Activated CD4-positive, alpha-beta memory T cell treated with anti-CD3 and anti-CD28 coated beads, Interleukin-2, amount 10 ng/mL, durations not matched to agents 7 days and 5 days (primary cell): ENCODE measurements around the gene SGCD. TPM values are rescaled to one million over a fixed set of nuclear protein-coding genes. Genes with fewer than 3 reads are reported as not detected.

Experiments used
- CTCF ChIA-PET: fragments of 350-600 bp; sonication (Branson Sonifier 250); formaldehyde crosslinking; loops from one replicate; lab custom pipeline; 2021; ENCODE audit warnings: antibody characterized with exemption, inconsistent platforms; lab: Charles Lee
- POLR2A ChIA-PET: fragments of 350-600 bp; sonication (Branson Sonifier 250); formaldehyde crosslinking; loops from one replicate; lab custom pipeline; 2021; ENCODE audit warnings: antibody characterized with exemption; lab: Charles Lee
- DNase-seq: peaks from one replicate; pipeline ENCODE4 v3.0.0-alpha.2; 2020
- H3K27ac Mint-ChIP-seq: one replicate; pipeline ENCODE4 v1.8.0; 2021; ENCODE audit warnings: mild to moderate bottlenecking, mixed read lengths
- H3K27me3 Mint-ChIP-seq: one replicate; pipeline ENCODE4 v1.8.0; 2021; ENCODE audit warnings: mixed read lengths
- H3K36me3 Mint-ChIP-seq: one replicate; pipeline ENCODE4 v1.8.0; 2021; ENCODE audit warnings: low read depth, mixed read lengths
- H3K4me1 Mint-ChIP-seq: one replicate; pipeline ENCODE4 v1.8.0; 2021; ENCODE audit warnings: mixed read lengths
- H3K4me3 Mint-ChIP-seq: one replicate; pipeline ENCODE4 v1.8.0; 2021; ENCODE audit warnings: mild to moderate bottlenecking, mixed read lengths
- H3K9me3 Mint-ChIP-seq: one replicate; pipeline ENCODE4 v1.8.0; 2021; ENCODE audit warnings: mixed read lengths
- total RNA-seq, 2 experiments: library from RNA; stranded (reverse); gene quantifications; one replicate each; pipeline ENCODE4 v1.2.3, GENCODE V29; 2021

The SGCD gene
- not detected for total RNA-seq

DNA sequence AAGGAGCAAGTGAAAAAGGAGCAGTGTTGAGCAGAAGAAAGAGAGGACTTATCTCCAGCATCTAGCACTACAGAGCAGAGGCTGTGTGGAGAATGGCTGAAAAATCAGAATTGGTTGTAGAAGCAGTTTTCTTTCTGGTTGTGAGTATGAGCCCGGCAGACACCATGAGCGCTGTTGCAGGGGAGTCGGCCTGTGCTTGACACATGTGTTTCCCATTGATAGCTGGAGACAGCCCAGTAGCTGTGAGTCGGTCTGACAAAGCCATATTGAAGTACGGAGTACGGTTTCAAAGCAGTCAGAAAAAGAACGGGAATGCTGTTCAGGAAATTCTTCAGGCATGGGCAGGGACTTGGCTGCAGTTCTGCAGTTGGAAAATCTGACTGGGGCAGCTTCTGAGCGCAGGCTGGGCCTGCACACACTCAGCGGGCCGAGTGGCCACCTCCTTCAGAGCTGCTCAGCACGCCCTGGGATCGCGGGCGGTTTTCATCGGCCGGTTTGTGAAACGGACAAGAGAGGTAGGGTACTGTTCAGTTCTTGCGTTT lies at the start of gene SGCD:
SGCD (plus strand) TSS at position 447 of the 542 bp plus-strand sequence.
- Mint-ChIP-seq H3K36me3 (no peaks in the 10 kb centered on the region), H3K9me3 (no peaks in the 10 kb centered on the region), H3K4me3 (no peak within 1 kb of the TSS), H3K27ac (no peak within 1 kb of the TSS), H3K4me1 (no peaks in the 10 kb centered on the region), H3K27me3 (peaks cover 7% of the 10 kb centered on the region)
- ChIA-PET POLR2A (no interaction called here), CTCF (no interaction called here)
- DNase-seq: no peak

DNA sequence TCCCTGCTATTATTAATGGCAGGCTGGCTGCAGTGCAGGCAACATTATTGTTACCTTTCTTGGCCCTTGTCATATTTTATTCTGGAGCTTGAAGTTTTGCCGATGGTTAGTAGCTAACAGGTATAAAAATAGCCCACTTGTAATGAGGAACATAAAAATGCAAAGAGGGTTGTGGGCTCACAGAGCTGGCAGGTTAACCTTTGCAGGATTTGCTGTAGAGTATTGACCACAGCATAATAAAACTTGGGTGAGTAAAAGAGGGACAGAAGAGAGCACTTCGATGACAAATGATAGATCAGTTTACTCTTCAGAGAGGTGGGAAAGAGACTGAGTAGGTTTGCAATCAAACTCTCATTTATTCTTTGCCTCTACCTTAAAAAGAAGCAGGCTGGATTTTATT lies 49.7 kb upstream of the SGCD start:
- no peak overlapping the region for H3K27ac Mint-ChIP-seq
- no peaks in the 10 kb centered on the region for H3K36me3 Mint-ChIP-seq
- no peaks in the 10 kb centered on the region for H3K9me3 Mint-ChIP-seq
- no peak for DNase-seq
- H3K27me3 Mint-ChIP-seq: no peaks in the 10 kb centered on the region
- POLR2A ChIA-PET: no interaction called here
- no peaks in the 10 kb centered on the region for H3K4me1 Mint-ChIP-seq
- CTCF ChIA-PET: no interaction called here
- no peak overlapping the region for H3K4me3 Mint-ChIP-seq

DNA sequence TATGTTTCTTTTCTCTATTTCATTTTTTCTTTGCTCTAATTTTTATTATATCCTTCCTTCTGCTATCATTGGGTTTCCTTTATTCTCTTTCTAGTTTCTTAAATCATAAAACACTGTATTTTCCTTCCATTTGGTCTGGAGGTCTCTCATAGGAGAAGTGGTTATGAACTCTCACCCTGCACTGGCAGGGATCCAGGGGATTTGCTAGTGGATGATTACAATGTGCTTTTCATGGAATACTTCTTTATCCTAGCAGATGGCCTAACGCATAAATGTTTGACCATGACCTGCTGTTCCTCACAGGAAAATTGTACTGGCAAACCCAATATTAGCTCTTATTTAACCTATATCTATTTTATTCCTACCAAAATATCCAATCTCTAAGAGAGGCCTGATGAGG lies 31.5 kb upstream of the SGCD start:
- ChIA-PET CTCF (no interaction called here), POLR2A (no interaction called here)
- H3K27me3 Mint-ChIP-seq: no peaks in the 10 kb centered on the region
- H3K27ac Mint-ChIP-seq: no peak overlapping the region
- no peak for DNase-seq
- H3K4me1 Mint-ChIP-seq: no peaks in the 10 kb centered on the region
- H3K4me3 Mint-ChIP-seq: no peak overlapping the region
- H3K9me3 Mint-ChIP-seq: peaks cover 3% of the 10 kb centered on the region
- no peaks in the 10 kb centered on the region for H3K36me3 Mint-ChIP-seq

DNA sequence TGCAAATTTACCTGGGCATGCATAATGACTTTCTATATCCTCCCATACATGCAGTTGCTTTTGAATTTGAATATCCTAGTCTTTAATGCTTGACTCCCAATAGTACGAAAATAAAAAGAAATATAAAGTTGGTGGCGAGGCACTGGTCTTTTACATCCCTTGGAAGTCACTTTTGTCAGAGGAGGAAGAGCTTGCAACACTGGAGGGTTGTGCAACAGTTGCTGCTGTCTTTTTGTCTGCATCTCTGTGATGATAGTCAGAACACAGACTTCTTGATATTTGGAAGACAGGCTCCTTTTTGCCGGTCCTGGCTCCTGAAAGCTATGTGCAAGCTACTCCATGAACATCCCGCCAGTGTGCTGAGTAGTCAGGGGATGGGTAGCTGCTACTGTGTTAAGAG lies 16.8 kb upstream of the SGCD start:
- POLR2A ChIA-PET: no interaction called here
- no peak for DNase-seq
- Mint-ChIP-seq H3K9me3 (peaks cover 2% of the 10 kb centered on the region), H3K36me3 (no peaks in the 10 kb centered on the region), H3K27me3 (no peaks in the 10 kb centered on the region), H3K4me1 (no peaks in the 10 kb centered on the region), H3K27ac (no peak overlapping the region), H3K4me3 (no peak overlapping the region)
- CTCF ChIA-PET: no interaction called here

DNA sequence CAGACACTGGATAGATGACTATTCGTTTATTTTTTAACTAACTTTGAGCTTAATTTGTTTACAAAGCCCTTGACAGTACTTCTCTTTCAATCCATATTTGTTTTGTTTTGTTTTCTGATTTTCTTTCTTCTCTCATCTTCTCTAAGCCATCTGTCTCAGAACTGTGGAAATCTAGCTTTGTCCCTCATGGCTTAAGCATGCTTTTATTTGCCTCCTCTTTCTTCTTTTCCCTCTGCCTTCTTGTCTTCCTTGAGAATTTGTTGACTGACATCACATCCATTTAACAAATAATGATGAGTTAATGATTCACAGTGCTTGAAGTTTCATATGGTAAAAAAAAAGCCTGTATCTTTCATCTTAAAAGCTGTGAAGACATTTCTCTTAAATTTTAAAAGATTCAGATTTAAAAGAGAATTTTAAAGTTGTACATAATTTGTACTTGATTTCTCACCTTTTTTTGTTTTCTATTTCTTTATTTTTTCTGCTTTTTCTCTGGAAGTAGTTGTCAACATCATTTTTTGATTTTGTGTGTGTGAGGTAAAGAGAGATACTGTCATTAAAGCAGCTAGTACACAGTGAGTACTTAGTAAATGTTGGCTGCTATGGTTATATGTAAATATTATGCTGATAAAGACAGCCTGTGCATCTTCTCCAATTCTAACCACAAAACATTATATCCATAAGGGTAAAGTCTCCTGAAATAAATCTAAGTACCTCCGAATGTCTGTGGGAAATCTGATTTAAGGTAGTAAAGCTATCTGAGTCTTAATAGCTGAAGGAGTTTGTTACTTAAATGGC lies 13.9 kb upstream of the SGCD start:
- H3K36me3 Mint-ChIP-seq: no peaks in the 10 kb centered on the region
- DNase-seq: no peak
- CTCF ChIA-PET: no interaction called here
- no peaks in the 10 kb centered on the region for H3K27me3 Mint-ChIP-seq
- H3K4me1 Mint-ChIP-seq: no peaks in the 10 kb centered on the region
- H3K4me3 Mint-ChIP-seq: no peak overlapping the region
- no peaks in the 10 kb centered on the region for H3K9me3 Mint-ChIP-seq
- H3K27ac Mint-ChIP-seq: no peak overlapping the region
- POLR2A ChIA-PET: no interaction called here

DNA sequence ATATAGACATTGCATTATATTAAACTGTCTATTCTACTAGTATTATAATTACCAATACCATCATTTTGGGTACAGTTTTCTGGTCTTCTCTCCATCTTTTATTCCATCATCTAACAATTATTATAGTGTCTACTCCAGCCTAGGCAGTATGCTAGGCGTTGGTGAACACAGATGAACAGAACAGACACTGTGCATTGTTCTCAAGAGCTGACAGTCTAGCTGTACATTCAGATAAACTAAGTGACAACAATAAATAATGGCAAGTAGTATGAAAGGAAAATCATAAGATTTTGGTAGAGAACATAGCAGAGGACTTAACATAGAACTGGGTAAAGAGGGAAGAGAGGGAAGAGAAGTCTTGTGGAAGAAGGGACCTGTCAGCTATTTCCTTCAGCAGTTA lies 12.5 kb upstream of the SGCD start:
- Mint-ChIP-seq H3K27me3 (no peaks in the 10 kb centered on the region), H3K36me3 (no peaks in the 10 kb centered on the region), H3K4me1 (no peaks in the 10 kb centered on the region), H3K4me3 (no peak overlapping the region), H3K27ac (no peak overlapping the region), H3K9me3 (no peaks in the 10 kb centered on the region)
- ChIA-PET CTCF (no interaction called here), POLR2A (no interaction called here)
- DNase-seq: no peak

DNA sequence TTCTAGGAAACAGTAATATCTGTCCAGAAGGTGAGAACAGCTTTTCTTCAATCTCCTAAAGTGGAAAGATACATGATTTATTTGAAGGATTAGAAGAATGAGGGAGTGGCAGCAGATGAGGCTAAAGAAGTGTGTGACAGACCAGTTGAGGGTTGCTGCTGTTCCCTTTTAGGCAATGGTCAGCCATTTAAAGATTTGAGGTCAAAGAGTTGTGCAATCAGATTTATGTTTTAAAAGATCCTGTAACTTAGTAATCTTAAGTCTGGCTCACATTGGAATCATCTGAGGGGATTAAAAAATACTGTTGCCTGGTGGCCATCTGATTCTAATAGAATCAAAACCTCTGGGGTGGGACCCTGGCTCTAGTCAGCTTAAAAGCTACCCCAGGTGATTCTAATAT lies 4.3 kb upstream of the SGCD start:
- Mint-ChIP-seq H3K36me3 (no peaks in the 10 kb centered on the region), H3K4me1 (no peaks in the 10 kb centered on the region), H3K27me3 (peaks cover 7% of the 10 kb centered on the region), H3K9me3 (no peaks in the 10 kb centered on the region), H3K27ac (no peak overlapping the region), H3K4me3 (no peak overlapping the region)
- POLR2A ChIA-PET: no interaction called here
- CTCF ChIA-PET: no interaction called here
- no peak for DNase-seq

DNA sequence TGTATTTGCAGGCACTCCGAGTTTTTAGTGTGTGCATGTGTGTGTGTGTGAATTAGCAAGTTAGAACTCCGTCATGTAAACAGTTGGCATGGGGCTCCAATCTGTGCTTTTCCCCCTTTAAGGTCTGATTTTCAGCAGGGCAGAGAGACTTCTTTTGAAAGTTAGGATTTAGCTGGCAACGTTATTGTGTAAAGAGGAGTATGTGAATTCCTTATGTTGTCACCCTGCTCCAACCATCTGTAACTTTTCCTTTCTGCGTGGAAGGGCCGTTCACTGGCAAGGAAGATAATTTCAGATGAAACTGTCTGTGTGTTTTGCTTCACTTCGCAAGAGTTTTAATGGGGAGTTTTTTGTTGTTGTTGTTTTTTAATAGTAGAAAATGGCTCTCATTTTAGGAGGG lies 332 bp downstream of the SGCD start:
- H3K4me3 Mint-ChIP-seq: no peak overlapping the region
- H3K4me1 Mint-ChIP-seq: no peaks in the 10 kb centered on the region
- peaks cover 7% of the 10 kb centered on the region for H3K27me3 Mint-ChIP-seq
- CTCF ChIA-PET: no interaction called here
- no peaks in the 10 kb centered on the region for H3K36me3 Mint-ChIP-seq
- POLR2A ChIA-PET: no interaction called here
- DNase-seq: no peak
- no peaks in the 10 kb centered on the region for H3K9me3 Mint-ChIP-seq
- H3K27ac Mint-ChIP-seq: no peak overlapping the region

DNA sequence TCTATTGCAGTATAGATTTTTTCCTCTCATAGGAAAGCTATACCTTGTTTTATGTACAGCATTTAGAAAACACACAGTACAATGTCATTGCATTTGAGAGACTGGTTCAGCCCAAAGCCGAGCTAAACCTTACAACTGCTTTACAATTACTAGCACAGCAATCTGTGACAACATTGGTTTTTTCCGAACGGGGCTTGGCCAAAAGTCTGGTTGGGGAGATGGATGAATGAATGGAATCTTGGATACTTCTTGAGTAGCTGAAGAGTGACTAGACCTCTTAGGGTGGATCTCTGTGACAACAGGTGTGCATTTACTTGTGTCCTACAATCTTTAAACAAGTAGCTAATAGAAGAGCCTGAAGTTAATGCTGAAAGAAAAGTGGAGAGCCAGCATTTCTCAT lies 1.2 kb downstream of the SGCD start:
- Mint-ChIP-seq H3K27me3 (peaks cover 7% of the 10 kb centered on the region), H3K36me3 (no peaks in the 10 kb centered on the region), H3K27ac (no peak overlapping the region), H3K4me1 (no peaks in the 10 kb centered on the region), H3K9me3 (no peaks in the 10 kb centered on the region), H3K4me3 (no peak overlapping the region)
- no peak for DNase-seq
- CTCF ChIA-PET: no interaction called here
- POLR2A ChIA-PET: no interaction called here

DNA sequence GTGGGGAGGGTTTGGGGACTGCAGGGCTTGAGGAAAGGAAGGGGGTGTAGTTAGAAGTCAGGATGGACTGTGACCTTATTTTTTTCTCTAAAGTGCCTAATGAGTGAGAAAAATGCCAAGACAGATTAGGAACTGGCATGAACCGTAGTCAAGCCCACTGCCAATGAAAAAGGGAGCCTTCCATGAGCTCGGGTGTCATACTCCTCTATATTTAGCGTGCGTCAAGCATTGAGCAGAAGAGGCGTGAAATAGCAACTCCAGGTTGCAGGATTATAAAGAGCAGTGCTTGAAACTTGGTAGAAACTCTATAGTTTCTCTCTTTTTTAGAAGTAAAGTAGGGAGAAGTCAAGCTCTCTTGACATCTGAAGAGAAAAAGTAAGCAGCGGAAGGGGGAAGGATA lies 1.8 kb downstream of the SGCD start:
- DNase-seq: no peak
- no peak overlapping the region for H3K4me3 Mint-ChIP-seq
- CTCF ChIA-PET: no interaction called here
- no peaks in the 10 kb centered on the region for H3K9me3 Mint-ChIP-seq
- no peaks in the 10 kb centered on the region for H3K36me3 Mint-ChIP-seq
- POLR2A ChIA-PET: no interaction called here
- H3K27ac Mint-ChIP-seq: no peak overlapping the region
- H3K4me1 Mint-ChIP-seq: no peaks in the 10 kb centered on the region
- H3K27me3 Mint-ChIP-seq: peaks cover 7% of the 10 kb centered on the region

DNA sequence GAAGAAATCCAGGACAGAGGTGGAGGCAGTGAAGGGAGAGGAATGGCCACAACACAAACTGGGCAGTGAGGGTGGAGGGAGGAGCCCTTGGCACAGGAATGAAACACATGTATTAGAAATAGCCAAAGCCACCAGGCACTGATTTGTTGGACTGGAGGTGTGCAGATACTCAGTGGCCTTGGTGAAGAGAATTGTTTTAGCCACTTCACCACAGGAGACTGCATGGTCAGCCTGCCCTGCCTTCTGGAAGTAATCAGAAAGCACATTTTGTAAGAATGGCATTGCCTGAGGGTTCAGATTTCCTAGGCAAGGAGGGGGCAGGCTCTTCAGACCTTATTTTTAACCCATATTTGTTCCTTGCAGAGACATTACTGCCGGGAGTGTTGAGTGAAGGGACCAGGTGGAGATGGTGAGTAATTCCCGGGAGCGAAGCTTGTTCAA lies 2.2 kb downstream of the SGCD start:
- Mint-ChIP-seq H3K36me3 (no peaks in the 10 kb centered on the region), H3K4me1 (no peaks in the 10 kb centered on the region)

DNA sequence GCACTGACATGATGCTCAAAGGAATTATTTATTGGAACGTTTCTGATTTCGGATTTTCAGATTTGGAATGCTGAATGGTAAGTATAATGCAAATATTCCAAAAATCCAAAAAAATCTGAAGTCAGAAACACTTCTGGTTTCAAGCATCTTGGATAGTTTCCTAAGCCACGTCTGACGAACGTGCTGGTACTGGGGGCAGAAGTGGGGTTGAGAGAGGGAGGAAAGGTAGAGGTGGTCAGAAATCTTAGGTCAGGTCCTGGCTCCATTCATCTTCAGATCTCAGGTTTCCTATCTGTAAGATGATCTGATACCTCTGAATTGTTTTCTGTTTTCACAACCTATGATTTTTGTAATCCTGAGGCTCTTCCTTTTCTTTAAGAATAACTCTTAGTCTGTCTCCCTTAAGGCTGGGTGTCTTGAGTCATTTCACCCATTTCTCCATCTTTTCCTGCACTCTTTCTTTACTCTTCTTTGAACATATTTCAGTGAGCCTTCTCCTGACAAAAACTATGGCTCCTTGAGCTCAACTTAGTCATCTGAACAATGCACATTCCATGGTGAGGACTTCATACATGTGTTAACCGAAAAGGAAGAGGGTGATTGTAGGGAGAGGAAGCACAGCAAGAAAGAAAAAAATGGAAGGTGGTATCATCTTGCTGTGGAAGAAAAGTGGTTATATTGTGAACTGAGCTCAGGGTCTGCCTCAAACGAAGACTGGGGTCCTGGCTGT lies 3.3 kb downstream of the SGCD start:
- DNase-seq: no peak
- Mint-ChIP-seq H3K4me1 (no peaks in the 10 kb centered on the region), H3K27me3 (peaks cover 7% of the 10 kb centered on the region), H3K36me3 (no peaks in the 10 kb centered on the region), H3K27ac (no peak overlapping the region), H3K4me3 (no peak overlapping the region), H3K9me3 (no peaks in the 10 kb centered on the region)
- POLR2A ChIA-PET: no interaction called here
- CTCF ChIA-PET: no interaction called here

More for the DNA sequence above, 2.2 kb downstream of the SGCD start:
- Mint-ChIP-seq H3K27ac (no peak overlapping the region), H3K9me3 (no peaks in the 10 kb centered on the region), H3K4me3 (no peak overlapping the region), H3K27me3 (peaks cover 7% of the 10 kb centered on the region)
- CTCF ChIA-PET: no interaction called here
- POLR2A ChIA-PET: no interaction called here
- no peak for DNase-seq

DNA sequence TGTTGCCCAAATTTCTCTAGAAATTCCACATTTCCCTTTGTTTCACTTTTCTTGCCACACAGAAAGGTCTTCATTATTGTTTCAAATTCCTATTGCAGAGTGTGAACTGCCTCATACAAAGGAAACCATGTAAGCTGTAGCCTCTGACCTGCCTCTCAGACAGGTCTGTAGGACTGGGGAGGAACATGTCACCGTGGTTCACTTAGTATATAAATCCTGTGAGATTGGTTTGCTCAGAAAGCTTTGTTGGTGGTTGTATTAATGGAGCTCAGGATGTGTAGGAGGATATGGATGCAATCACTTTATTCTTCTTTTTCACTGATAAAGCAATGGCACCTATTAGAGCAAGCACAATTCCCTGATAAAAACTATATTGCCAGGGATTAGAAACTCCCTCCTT lies 4.2 kb downstream of the SGCD start:
- peaks cover 7% of the 10 kb centered on the region for H3K27me3 Mint-ChIP-seq
- no peaks in the 10 kb centered on the region for H3K9me3 Mint-ChIP-seq
- no peak overlapping the region for H3K27ac Mint-ChIP-seq
- DNase-seq: no peak
- H3K4me3 Mint-ChIP-seq: no peak overlapping the region
- H3K4me1 Mint-ChIP-seq: no peaks in the 10 kb centered on the region
- ChIA-PET CTCF (no interaction called here), POLR2A (no interaction called here)
- no peaks in the 10 kb centered on the region for H3K36me3 Mint-ChIP-seq
